CD4-positive, alpha-beta T cell treated with Interleukin-1 beta for 1 hour (primary cell): Measurements from ENCODE around the gene SLC24A3.

Experiments used
- DNase-seq, 2 donors: peaks; one replicate each; pipeline ENCODE4 v3.0.0-alpha.2; 2020 to 2022

The SLC24A3 gene

DNA sequence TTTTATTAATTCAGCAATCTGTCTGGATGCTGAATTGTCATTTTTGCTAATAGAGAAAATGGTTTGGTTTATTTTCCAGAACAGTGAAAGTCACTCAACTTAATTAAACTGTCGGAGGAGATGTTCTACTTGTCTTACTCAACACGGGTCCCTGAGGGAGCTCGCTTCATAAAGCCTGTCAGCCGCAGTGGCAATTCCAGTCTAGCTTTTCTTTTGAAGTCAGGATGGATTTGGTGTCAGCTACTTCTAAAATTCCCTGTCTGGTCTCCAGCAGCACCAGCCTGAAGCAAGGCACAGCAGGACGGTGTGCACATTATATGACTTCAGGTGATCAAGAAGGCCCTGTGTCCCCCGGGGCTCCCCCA lies 261.5 kb downstream of the SLC24A3 start:
- DNase-seq = no peak

DNA sequence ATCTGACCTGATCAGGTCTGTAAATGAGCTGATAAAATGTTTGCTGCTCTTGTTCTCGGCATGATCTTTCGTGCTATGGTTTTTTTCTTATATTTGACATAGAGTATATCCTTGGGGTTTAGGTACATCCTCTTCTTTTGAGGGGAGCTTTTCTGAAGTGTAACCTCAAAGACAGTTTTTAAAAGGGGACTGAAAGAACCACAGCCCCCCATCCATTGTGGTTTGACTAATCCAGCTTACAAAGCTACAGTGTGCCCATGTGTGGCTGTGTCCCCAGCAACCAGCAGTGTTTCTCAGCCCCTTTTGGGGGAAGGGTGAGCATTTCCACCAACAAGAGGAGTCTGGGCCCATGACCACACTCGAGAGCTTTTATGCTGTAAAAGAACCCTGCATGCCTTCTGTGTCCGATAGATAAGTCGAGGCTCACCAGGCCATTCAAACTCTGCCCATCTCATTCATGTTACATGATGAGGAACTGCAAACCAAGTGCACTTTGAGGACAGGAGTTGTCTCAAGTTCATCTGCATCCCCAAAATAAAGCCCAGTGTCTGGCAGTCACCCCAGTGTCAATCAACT lies 266.0 kb downstream of the SLC24A3 start:
- DNase-seq = no peak

DNA sequence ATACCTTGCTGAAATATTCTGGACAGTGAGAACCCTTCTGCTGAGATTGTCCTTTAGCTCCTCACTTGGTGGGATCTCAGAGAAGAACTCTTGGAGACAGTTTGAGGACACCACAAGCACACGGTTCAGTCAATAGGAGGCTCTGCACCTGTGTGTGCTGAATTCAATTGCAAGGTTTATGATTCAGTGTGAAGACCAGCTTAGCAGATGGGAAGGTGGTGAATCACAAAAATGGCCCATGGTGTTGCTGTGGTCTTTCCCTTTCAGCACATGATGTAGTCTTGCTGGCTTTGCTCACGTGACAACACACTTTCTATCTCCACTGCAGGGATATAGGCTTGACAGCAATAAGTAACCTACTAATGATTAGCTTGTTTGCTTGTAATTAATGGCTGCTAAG lies 270.3 kb downstream of the SLC24A3 start:
- no peak for DNase-seq

DNA sequence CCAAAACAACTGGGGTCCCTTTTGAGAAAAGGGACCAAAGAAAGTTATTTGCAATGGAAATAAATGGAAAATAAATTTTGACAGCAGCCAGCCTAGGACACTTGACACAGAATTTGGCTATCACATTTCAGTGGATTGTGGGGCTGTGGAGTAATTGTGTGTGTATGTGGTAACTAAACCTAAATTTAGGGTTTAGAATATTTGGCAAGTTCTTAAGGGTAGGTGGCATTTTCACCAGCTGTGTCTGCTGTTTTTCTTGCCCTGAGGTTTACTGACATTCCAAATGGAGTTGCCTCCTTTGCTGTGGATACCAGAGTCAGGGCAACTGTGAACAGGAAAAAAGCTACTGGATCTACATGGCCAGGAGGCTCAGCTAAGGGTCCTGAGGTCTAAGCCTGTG lies 270.9 kb downstream of the SLC24A3 start:
- no peak for DNase-seq

DNA sequence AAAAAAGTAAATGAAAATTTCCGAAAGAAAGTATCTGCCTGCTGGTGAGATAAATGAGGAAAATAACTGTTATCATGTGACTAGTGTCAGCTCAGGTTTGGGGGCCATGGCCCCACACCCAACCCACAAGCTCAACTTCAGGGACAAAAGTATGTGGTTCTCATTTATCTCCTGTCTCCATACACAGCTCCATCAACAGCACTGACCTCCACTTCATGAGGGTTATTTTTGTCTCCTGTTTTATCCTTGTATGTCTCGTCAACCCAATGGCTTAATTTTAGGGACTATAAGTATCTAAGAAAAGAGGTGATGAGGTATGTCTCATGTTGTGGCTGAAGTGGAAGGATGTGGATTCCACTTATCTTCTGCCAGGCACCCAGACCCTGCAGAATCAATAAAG lies 274.0 kb downstream of the SLC24A3 start:
- DNase-seq = no peak

DNA sequence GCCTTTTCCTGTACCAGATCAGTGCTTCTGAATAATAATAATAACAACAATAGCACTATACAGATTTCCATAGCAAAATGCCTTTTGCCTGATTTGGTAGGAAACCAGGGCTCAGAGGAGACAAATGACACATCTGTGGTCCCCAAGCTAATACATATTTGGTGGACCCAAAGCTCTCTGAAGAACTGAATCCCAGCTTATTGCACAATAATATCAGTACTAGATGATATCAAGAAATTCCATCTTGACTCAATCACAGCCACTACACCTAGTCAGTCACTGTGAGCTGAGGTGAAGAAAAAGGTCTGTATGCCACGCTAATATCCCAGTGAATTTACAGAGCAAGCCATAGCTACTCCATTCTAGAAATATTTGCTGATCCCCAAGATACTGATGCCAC lies 275.0 kb downstream of the SLC24A3 start:
- DNase-seq = no peak

DNA sequence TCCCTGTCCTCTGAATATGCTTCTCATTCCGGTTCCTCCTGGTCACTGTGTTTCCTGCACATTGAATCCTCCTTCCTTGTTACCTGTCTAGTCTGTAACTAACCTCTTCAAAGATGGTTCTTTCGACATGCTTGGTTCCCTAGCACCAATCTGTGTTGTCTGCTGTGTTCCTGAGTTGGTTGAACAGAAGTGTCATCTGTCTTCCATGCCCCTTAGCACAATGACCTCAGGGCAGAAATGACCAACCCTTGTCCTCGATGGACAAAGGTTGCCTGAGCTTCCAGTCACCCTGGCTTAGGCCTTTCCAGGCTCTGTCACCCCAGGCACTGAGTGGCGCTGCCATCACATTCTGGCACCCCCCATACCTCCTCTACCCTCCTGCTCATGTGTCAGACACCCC lies 278.8 kb downstream of the SLC24A3 start:
- no peak for DNase-seq

DNA sequence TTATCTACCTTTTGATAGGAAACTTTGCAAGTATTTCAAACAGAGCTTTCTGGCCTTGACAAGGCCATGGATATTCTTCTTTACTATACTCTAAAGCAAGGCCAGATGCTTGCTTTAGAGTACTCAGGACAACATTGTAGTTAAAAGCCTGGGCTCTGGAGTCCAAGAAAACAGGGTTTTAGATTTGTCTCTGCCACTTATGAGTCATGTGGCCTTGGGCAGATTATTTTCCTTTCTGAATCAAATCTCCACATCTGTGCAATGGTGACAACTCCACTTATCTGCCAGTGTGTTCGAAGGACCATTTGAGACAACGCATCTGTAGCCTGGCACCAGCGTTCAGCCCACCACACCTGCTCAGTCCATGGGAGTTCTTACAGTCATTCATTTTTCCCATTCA lies 279.7 kb downstream of the SLC24A3 start:
- no peak for DNase-seq

DNA sequence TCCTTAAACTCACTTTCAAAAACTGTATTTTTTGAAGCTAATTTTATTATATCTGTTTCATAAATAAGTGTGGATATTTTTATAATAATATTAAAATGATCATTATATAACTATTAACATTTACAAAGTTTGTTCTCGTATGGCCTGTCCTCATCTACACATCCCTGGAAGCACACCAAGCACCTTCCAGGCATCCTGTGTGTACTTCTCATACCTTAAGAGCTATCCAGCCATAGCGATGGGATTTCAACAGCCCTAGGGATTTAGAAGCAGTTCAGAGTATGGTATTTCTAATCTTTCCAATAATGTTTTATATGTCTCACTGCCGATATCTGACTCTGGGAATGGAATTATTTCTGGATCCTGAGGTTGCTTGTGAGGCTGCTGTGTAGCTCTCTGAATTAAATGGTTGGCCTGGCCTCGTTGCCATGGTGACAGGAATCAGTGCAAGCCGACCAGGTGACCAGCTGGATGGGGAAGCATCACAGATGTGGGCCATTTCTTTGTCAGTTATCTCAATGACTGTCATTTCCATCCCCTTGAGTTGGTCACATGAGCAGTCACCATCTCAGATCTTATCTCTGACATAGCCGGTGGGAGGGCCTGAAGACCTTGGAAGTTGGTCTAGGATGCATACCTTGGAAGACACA lies 280.4 kb downstream of the SLC24A3 start:
- DNase-seq = no peak

DNA sequence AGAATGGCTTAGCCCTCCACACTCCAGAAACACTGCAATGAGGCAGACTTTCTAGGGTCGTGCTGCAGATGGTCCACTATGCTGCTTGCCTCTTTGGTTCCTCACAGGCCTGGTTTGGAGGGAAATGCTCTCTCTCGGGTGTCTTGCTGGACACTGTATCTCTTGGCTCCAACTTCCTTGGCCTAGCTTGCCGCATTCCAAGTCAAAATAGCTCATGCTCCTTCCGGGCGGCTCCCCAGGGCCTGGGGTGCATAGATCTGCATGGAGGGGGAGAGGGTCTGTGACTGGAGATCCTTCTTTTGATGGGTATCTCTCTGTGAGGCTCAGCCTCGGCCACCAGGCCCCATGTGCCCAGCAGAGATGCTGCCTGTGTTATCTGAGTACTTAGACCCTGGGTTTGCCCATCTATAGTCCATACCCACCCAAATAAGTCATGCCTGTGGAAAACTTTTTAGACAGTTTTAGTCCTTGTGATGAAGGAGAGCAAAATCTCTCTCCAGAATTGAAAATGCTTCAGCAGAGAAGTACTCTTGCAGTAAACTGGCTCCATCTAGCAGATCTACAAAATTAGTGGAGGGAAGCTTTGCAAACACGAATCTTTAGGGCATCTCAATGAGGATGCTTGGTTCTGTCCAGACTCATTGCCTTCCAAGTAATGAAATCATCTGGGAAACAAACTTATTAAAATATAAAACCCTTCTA lies 281.5 kb downstream of the SLC24A3 start:
- DNase-seq = no peak

DNA sequence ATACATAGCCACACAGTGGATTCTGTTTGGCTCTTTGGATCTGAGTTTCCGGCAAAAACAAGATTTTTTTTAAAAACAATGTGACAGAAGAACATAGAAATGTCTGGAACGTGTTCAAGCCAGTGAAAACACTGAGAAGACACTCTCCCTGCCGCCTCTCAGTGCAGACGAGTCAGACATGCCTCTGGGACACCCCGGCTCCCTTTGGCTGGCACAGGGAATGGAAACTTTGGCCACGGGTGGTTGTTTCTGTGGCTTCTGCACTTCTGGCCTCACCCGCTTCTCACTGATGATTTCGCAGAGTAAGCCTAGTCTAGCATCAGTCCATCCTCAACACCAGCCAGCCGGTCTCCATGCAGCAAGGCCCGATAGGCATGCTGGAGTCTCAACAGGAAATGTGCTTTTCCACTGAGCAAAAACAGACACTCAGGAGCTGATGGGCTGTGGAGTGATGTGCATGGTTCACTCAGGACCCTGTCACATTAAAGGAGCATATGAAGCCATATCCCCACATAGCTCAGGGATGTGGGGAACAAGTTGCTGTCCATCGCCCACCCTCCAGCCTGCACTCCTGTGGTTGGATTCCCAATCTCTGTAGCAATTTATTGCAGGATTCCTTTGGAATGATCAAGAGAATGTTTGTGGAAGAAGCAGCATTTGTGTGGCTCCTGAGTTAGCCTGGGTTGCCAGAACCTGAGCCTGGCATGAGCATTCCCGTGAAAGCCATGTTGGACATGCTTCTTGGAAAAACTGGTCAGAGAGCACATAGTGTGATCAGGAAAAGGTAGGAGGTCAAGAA lies 283.7 kb downstream of the SLC24A3 start:
- no peak for DNase-seq

DNA sequence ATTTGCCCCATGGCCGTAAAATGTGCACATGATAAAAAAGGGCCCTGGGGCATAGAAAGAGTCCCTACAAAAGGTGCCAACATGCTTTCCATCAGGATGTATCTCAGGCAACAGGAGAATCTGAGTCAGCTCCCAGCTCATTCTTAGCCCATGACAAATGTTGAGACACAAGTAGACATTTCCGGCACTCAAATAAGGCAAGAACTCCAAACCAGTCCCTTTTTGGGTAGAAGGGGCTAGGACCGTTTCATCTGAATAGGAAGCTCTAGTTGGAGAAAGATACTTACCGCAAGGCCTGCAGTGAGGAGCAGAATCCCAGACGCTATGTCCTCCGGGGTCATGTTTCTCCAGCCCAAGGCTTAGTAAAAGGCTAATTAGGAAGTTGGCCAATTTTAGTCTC lies 284.6 kb downstream of the SLC24A3 start:
- DNase-seq = no peak

DNA sequence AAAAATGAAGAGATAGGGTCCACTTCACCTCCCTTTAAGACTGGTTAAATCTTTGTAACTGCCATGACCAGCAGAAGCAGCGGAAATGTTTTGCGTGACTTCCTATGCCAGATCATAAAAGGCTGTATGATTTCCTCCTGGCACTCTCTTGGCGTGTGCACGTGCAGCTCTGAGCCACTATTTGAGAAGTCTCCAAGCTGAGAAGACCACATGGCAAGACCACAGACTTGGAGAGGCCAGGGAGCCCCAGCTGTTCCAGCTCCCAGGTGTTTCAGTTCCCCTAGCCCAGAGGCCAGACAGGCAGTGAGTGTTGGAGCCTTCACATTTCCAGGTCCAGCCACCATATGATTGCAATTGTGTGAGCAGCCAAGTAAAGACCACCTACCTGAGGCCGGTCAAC lies 286.3 kb downstream of the SLC24A3 start:
- no peak for DNase-seq

DNA sequence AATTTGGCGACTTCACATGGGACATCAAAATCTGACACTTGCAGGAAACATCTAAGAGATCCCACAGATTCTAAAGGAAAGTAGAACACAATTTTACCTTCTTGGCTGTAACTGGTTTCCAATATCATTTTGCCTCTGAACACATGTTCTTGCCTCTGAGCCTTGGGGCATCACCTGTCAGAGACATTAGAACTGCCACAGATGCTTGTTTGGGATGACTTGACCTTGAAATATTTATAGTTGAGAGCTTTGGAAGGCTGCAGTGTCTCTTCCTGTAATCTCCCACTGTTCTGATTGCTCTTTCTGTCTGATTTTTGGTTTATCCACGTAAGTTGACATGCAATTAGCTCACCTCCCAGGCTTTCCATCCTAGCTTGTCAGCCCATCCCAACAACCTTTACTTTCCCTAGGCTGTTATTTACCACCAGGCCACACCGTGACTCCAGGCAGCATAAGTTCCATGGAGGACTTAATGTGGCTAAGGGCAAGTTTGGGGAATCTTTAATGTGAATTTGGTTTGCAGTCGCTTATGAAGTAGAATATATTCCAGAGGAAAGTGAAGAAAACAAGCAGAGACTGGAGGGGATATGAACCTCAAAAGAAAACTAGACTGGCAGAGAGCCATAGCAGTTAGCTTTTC lies 289.2 kb downstream of the SLC24A3 start:
- no peak for DNase-seq

DNA sequence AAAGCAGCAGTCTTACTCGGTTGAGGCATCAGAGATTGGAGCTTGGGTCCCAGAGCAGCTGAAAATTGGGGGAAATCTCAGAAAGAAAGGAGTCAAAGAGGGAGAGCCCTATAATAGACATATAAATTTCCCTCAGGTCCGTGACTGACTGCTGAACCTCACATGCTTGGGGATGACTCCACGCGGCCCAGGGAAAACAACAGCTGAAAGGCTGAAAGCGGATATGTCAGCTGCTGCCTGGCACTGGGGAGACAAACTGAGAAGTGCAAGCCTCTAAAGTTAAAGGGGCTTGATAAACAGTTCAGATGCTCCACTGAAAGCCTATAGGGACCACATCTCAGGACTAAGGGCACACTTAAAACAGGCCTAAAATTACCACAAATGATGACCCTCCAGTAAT lies 289.7 kb downstream of the SLC24A3 start:
- no peak for DNase-seq

DNA sequence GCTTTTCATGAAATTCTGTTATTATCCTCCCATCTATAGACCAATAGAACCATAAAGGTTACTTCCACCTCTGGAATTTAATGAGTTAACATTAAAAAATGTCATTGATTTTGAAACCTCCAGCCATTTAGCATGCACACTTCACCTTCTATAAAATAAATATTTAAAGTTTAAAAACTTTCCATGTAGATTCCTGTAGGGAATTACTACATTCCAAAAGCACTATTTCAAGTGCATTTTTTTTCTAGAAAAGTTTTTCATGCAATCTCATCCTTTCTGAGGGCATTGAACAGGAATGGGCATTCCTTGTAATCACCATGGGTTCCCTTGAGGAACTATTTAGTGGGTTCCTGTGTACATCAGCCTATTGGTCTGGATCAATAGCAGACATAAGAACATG lies 291.8 kb downstream of the SLC24A3 start:
- no peak for DNase-seq

DNA sequence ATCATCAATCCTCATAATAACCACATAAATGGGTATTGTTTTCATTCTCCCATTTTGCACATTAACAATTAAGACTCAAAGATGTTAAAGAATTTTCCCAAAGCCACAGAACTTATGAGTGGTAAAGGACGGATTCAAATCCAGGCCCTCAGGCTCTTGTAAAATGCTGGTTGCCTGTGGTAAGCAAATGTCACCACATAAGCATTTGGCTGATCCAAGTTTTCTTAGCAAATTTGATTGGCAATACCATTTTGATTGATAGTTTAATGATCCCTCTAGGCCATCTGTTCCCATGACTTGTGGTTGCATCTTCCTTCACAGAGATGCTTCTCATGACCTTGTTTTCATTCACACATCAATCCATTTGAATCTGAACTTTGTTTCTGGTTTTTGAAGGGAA lies 293.6 kb downstream of the SLC24A3 start:
- DNase-seq = no peak

DNA sequence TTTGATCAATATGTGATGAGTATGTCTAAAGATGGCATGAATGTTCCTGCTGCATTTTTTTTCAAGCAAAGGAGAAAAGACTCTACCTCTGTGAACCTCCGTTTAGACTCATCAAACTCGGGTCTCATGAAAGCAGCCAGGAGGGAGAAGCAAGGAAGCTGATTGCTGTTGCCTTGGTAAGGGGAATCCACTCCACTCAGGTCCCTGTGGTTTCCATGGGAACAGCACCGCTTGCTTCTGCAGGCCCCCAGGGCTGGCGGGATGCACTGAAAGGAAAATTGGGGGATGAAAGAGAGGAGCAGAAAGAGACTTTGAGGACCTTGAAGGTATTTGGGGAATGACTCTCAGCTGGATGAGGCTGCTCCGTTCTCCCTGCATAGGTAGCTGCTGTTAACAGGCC lies 296.0 kb downstream of the SLC24A3 start:
- DNase-seq = no peak

DNA sequence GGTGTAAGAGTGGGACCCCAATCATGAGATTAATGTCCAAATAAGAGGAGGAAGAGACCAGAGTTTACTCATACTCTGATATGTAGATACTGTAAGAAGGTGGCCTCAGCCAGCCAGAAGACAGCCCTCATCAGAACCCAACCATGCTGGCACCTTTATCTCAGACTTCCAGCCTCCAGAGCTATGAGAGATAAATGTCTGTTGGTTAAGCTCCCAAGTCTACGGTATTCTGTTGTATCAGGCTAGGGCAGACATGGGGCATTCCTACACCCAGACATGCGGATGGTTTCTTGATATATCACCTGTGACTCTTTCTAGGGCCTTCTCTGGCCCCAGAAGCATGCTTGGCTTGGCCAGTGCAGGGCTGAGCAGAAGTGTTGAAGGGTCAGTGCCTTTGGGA lies 298.2 kb downstream of the SLC24A3 start:
- DNase-seq = no peak

DNA sequence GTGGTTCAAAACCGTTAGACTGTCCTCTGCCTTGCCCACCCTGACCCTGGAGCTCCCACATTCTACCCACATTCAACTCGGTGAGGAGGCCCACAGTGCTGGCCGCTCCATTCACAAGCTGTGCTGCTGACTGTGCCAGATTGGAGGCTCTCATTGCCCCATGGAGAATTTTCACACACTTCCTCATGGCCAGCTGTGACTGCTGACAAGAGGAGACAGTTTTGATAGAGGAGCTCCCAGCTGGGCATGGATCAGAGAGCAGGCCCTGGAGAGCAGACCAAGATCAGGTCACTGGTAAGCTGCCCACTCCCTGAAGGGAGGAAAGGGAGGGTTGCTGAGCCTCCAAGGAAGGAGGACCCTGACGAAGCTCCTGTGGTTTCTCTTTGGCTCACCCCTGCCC lies 299.5 kb downstream of the SLC24A3 start:
- DNase-seq = no peak

DNA sequence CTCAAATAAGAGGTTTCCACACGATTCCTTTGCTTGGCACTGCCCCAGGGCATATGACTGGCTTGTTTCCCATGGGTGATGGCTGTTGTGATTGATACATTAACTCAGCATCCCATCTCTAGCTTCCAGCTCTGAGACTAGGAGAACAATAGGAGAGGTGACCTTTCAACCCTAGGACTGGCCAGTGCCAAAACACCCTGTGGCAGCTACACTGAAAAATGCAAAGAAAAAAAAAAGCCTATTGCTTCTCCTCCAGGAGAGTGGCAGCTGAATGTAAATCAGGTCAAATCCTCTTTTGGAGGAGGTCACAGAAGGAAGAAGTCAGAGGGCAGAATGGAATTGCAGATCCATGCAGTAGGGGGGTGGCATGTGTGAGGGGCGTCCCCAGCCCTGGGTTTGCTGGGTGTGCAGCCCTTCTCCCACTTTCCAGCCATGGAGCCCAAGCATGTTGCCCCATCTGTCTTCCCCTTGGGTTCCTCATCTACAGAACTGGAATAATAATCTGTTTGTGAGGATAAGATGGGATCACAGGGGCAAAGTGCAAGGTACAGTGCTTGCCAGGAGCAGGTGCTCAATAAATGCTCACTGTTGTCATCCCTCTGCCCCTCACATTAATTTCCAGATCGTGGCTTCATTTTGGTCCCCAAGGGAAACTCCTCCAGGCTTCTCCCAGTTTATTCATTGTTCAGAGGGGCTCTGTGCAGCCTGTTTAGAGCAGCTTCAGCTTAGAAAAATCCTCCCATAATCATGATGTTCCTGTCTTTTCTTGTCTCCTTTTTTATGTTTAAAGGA lies 300.6 kb downstream of the SLC24A3 start:
- no peak for DNase-seq

DNA sequence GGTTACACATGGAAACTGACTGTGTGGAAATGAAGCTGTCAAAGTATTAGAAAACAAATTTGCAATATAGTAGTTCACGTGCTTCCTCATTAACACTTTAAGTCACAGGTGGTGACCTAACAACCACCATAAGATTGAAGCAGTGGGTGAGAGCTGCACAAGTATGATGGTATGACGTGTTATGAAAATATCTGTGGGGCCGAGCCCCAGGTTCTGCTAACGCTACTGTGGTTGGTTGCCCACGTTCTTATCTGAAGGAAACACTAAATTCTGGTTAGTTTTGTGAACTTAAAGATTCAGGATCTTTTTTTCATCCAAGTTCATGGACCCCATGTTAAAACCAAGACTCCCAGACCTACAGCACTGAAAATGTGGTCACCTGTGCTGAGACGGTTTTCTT lies 302.6 kb downstream of the SLC24A3 start:
- DNase-seq = no peak

DNA sequence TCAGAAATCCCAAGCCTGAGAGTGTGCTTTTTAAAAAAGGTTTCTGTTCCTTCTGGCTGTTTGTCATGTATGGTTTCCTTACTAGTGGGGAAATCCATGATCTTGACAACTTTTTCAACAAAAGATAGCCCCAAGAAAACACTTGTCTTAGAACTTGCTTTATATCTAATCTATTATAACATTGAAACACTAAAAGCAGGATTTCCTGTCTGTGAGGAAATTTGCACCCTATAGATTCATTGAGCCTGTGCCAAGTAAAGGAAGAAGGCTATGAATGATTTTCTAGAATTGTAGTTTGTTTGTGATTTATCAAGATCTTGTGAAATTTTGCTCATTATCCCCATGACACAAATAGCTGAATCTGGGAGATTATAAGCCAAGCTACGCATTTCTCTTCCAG lies 307.0 kb downstream of the SLC24A3 start:
- DNase-seq = no peak
